Epidermal melanocyte (primary cell): ENCODE results near the gene PSMG3.

ENCODE experiments used
- DNase-seq: peaks from one replicate; pipeline ENCODE4 v3.0.0; 2011; ENCODE audit warnings: low spot score; ENCODE audit not compliant: insufficient read length

Gene PSMG3

DNA sequence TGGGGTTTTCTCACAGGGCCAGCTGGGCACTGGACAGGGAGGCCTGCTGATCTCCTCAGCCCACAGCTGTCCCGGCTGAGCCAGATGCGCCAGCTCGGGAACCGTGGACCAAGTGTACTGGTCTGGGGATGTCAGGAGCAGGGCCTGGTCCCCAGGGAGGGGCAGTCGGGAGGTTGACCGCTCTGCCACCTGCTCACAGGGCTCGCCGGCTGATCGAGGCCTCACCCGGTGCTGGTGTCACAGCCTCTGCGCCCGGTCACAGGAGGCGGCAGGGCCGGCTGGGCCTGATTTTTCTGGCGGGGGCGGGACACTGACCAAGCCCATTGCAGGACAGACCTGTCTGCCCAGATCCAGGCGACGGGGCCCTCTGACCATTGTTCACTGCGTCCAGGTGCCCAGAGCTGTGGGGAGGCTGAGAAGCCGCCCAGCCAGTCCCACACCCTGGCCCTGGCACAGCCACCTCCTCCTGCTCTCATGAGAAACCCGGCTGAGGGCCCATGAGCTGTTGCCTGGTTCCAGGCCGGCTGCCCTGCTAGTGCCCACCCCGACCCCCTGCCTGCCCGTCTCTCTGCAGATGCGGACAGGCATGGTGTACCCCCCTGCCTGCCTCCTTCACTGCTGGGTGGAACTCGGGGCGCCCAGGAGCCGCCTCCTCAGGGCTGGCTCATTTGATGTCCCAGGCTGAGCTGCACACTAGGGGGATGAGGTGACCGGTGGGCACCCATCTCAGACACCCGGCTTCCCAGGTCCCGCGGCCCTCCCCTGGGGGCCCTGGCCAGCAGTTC, 10.8 kb downstream of the PSMG3 start:
- no peak for DNase-seq

DNA sequence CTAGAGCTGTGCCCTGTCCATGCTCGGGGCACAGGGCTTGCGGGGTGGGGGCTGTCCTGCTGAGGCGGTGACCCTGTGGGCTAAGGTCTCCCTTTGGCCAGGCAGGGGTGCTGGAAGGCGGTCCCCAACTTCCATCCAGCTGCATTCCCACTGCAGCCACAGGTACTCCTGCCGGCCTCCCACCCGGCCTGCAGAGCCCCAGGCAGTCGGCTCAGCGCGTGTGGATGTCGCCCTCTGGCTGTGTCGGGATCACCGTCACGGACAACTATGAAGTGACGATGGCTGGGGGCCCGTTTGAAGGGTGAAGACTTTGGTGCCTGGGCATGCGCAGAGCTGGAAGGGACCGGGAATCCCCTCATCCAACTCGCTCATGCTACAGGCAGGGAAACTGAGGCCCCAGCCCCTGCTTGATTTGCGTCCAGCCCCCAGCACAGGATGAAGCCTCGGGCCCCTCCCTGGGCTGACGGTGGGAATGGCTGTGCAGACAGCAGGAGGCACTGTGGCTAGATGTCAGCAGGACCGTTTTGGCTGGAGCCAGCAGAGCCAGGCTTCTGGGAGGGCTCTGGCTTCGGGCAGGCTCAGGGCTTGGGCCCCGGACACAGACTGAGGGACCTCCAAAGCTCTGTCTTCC, 11.5 kb downstream of the PSMG3 start:
- DNase-seq = no peak

- no peak for DNase-seq
These were observed 12.1 kb downstream of the PSMG3 start for GRCh38 chr7:1557771-1558170.

GRCh38 chr7:1557006-1557405, 12.8 kb downstream of the PSMG3 start:
- DNase-seq = no peak

- DNase-seq = no peak
These were observed 13.9 kb downstream of the PSMG3 start, which contains the start of gene TMEM184A for GRCh38 chr7:1555813-1556543. Gene TMEM184A, minus strand, starts transcription at chr7:1556205. Its CDS starts 721 bp downstream, at chr7:1555484.

DNA sequence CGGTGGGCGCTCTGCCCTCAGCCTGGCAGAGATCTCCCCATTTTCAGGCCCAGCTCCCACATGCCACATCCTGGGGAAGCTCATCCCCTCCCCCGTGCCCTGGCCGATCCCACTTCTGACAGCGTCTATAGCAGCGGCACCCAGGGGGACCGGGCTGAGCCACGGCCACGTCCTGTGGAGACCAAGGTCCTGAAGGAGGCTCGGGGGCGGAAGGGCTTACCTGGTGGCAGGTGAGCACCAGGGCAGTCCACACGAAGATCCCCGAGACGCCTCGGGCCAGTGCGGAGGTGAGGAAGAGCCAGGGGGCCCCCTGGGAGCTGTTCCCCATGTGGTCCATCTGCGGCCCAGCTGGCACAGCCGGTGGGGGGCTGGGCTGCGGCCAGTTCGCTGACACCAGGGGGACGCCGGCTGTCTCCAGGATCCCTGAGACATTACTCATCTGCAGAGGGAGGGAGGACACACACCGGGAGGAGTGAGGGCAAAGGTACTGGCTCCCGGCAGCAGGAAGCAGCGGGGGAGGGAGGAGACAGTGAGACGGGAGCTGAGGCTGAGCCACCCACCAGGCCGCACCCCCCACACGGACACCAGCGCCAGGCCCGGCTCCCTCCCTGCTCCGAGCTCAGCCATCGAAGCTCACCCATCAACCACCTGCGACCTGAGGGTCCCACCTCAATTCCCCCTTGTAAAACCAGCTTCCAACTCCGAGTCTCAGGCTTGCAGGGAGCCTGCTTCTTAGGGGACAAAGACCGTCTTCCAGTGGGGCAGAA, 14.6 kb downstream of the PSMG3 start:
- peak; percentile 87 for DNase-seq

DNA sequence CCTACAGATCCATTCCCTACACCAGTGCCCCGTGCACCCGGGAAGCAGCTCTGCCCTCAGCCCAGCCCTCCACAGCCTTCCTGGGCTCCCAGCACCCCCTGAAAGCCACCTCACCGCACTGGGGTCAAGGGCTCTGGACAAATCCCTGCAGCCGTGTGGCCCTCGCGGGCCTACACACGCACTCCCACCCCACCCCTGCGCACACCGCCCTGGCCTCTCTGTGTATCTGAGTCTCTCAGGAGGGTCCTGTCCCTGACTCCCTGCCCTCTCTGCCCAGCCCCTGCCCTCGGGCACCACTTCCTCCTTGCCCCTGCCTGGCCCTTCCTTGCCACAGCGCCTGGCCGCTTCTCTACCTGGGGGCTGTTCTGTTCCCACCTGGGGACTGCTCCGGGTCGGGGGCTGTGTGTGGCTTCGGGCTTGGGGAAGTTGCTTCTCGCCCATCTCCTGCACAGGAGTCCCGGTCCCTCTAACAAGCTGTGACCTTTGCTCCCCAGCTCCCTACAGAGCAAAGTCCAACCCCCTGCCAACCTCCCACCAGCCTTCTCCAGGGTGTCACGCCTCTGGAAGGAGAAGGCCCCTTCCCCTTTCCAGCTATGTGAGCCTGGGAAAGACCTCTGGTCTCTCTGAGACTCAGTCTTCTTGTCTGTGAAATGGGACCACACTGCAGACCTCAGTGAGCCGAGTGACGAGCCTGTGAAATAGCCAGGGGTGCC, 15.3 kb downstream of the PSMG3 start:
- no peak for DNase-seq

DNA sequence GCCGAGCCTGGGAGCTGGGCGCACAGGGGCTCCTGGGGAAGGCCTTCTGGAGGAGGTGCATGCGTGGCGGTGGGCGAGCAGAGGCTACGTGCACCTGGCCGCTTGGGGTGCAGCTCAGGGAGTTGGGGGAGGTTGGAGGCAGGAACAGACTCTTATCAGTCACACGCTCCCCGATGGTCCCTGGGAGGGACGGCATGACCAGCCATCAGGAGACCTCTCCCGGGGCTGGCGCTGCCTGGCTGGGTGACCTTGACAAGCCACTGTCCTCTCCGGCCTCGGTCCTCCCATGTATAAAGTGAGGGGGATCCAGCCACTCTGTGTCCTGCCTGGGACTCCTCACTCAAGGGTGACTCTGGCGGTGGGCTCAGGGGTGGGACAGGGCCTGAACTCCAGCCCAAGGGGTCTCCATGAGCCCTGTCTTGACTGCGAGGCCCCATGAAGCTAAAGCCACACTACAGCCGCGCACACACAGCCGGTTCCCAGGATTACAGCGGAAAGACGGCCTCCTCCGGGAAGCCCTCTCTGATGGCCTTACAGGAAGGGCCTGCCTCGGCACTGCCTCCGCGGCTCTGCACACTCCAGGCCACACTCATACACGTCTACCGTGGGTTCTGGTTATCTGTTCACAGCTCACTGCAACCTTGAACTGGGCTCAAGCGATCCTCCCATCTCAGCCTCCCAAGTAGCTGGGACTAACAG, 16.2 kb downstream of the PSMG3 start:
- no peak for DNase-seq

DNA sequence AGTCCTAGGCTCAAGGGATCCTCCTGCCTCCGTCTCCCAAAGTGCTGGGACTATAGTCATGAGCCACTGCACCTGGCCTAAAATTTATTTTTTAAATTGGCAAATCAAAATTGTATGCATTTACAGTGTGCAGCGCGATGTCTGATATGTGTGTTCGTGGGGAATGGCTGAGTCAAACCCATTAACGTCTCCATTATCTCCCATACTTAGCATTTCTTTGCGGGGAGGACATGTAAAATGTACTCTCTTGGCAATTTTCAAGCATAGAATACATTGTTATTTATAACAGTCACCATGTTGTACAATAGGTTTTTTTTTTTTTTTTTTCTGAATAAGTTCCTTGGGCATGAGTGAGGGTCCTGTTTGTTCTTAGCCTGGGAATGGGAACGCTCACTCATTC, 17.6 kb downstream of the PSMG3 start:
- DNase-seq = no peak

DNA sequence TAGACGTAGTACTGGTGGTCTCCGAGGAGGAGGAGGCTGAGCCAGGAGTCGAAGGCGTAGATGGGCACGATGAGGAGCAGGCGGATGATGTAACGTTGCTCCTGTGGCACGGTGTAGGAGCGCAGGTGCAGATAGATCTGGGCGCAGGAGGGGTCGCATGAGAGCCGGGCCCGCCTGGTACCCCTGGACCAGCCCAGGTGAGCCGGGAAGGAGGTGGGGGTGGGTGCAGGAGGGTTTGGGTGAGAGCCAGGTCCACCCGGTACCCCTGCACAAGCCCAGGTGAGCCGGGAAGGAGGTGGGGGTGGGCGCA, 19.0 kb downstream of the PSMG3 start:
- DNase-seq = no peak

GRCh38 chr7:1550005-1550845, 19.6 kb downstream of the PSMG3 start:
- no peak for DNase-seq

GRCh38 chr7:1549357-1550004, 20.4 kb downstream of the PSMG3 start:
- no peak for DNase-seq

DNA sequence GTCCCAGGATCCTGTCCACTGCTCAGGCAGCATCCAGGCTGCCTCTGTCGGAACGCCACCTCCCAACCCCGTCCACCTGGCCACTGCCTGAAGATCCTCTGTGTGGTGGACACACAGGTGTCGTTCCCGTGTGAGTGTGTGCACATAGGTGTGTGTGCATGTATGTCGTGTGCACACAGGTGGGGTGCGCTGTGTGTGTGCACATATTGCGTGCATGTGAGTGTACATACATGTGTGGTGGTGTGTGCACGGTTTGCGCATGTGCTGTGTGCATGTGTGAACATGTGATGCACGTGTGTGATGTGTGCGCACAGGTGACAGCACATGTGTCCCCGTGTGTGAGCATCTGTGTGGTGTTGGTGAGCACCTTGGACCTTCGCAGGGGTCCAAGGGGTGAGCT, 20.9 kb downstream of the PSMG3 start:
- no peak for DNase-seq

- no peak for DNase-seq
These were observed 21.4 kb downstream of the PSMG3 start for GRCh38 chr7:1548438-1548831.

- DNase-seq = no peak
These were observed 21.9 kb downstream of the PSMG3 start for GRCh38 chr7:1547777-1548437.

GRCh38 chr7:1546909-1547776, 22.7 kb downstream of the PSMG3 start:
- DNase-seq = no peak

DNA sequence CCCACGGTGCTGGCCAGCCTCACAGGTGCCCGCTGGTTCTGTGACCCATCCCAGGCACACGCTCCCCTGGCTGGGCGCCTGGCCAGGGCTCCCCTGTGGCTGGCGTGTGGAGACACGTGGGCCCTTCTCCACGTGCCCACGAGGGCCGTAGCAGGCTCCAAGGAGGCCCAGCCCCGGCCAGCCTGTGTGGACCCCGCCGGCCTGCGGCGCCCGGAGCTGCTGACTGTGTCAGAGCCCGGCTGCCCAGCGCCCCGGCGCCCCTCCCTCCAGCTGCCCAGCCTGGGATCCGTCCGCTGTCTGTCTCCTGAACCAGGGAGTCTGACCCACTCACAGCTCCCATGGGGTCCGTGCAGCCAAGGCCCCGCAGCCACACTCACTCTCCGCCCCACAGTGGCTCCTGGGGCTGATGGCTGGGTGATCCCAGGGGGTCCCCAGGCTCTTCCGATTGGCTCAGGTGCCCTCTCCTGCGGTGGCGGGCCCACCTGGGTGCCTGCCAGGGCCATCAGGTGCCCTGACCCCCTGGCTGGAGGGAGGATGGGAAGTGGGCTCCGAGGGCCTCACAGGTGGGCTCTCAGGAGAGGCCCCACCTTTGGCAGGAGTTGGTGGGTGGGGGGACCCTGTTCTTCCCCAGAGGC, 23.4 kb downstream of the PSMG3 start:
- no peak for DNase-seq
